KMS-11 (cell line): Measurements from ENCODE around the gene ASPHD1.
A peak's percentile ranks its signal among the peaks of the same experiment; 100 is the strongest.

Experiments used
- H2AFZ ChIP-seq: fragments of 200-600 bp; sonication (generic); 2 replicates; pipeline ENCODE4 v1.6.1; 2016; ENCODE audit warnings: antibody characterized with exemption, mixed run types, low read depth
- H3K27ac ChIP-seq: fragments of 200-600 bp; sonication (generic); 2 replicates; pipeline ENCODE4 v1.6.1; 2016; ENCODE audit warnings: mild to moderate bottlenecking, mixed run types
- H3K27me3 ChIP-seq: fragments of 200-600 bp; sonication (generic); 2 replicates; pipeline ENCODE4 v1.6.1; 2017; ENCODE audit warnings: mild to moderate bottlenecking, low read depth, mixed run types, moderate library complexity; ENCODE audit not compliant: insufficient read depth
- H3K36me3 ChIP-seq: fragments of 200-600 bp; sonication (generic); 2 replicates; pipeline ENCODE4 v1.6.1; 2017; ENCODE audit warnings: mild to moderate bottlenecking, mixed run types; ENCODE audit not compliant: insufficient read depth
- H3K4me1 ChIP-seq: fragments of 200-600 bp; sonication (generic); 2 replicates; pipeline ENCODE4 v1.6.1; 2016; ENCODE audit warnings: mild to moderate bottlenecking, low read depth, mixed run types; ENCODE audit not compliant: poor library complexity, severe bottlenecking
- H3K4me2 ChIP-seq: fragments of 200-600 bp; sonication (generic); 2 replicates; pipeline ENCODE4 v1.7.0; 2016; ENCODE audit warnings: mild to moderate bottlenecking, mixed run types
- H3K4me3 ChIP-seq: fragments of 200-600 bp; sonication (generic); IDR thresholded peaks from 2 replicates; pipeline ENCODE4 v1.6.1; 2017; ENCODE audit warnings: low read depth, low read length, mixed read lengths; ENCODE audit not compliant: insufficient read depth
- H3K79me2 ChIP-seq: fragments of 200-600 bp; sonication (generic); 2 replicates; pipeline ENCODE4 v1.6.1; 2016; ENCODE audit warnings: low read depth, mixed run types; ENCODE audit not compliant: insufficient read depth
- H3K9ac ChIP-seq: fragments of 200-600 bp; sonication (generic); 2 replicates; pipeline ENCODE4 v1.6.1; 2016; ENCODE audit warnings: mild to moderate bottlenecking, mixed run types
- H4K20me1 ChIP-seq: fragments of 200-600 bp; sonication (generic); 2 replicates; pipeline ENCODE4 v1.6.1; 2016; ENCODE audit warnings: mild to moderate bottlenecking, mixed run types; ENCODE audit not compliant: insufficient read depth
- CTCF ChIP-seq: fragments of 200-600 bp; sonication (generic); conservative IDR thresholded peaks from 2 replicates; pipeline ENCODE4 v1.6.1; 2017; ENCODE audit warnings: low read depth, mild to moderate bottlenecking, antibody characterized with exemption, low read length, moderate library complexity, mixed read lengths

The ASPHD1 gene, protein sequence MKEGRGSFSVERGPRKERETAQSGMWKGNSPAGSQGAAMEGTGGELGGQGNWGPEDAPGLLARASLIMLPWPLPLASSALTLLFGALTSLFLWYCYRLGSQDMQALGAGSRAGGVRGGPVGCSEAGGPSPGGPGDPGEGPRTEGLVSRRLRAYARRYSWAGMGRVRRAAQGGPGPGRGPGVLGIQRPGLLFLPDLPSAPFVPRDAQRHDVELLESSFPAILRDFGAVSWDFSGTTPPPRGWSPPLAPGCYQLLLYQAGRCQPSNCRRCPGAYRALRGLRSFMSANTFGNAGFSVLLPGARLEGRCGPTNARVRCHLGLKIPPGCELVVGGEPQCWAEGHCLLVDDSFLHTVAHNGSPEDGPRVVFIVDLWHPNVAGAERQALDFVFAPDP

DNA sequence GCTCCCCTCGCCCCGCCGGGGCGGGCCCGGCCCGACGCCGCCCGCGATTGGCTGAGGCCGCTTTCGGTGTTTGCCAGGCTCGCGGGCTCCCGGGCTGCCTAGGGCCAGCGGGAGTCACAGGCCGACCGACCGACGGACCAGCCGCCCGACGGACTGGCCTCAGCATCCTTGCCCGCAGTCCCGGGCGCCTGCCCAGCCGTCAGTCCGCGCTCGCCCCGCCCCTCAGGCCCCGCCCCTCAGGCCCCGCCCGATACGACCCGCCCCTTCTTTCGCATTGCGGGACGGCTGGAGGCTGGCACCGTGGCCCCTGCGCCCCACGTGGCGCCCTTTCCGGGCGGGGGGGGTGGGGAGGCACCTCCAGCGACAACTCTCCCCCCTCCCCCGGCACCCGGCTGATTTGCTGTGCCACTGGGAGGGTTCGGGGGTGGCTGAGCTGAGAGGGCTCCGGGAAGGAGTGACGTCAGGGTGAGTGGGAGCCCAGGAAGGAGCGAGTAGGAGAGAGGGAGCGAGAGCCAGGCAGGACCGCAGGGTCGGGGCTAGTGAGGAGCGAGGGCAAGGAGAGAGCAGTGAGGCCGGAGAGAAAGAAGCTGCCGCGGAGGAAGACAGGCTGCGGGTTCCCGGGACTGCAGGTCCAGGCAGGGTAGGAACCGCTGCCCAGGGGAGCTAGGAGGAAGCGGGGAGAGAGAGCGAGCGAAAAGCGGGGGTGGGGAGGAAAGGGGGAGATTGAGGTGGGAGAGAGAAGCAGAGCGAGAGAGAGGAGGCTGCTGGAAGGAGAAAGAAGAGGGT lies at the start of gene ASPHD1:
ASPHD1 (plus strand) TSS at position 387 of the 786 bp plus-strand sequence. CDS start 484 bp downstream, outside the sequence.
- Histone ChIP-seq H3K79me2 (no peaks in the 10 kb centered on the region), H4K20me1 (no peaks in the 10 kb centered on the region), H3K4me2 (peak within 1 kb of the TSS; percentile 63), H3K36me3 (no peaks in the 10 kb centered on the region), H3K9ac (peak within 1 kb of the TSS; percentile 63; the same call in 1 of the 2 replicates), H3K4me3 (no peak within 1 kb of the TSS), H2AFZ (peak within 1 kb of the TSS; percentile 96), H3K27ac (peak within 1 kb of the TSS; percentile 28; the same call in 1 of the 2 replicates), H3K27me3 (peaks cover 45% of the 10 kb centered on the region), H3K4me1 (peaks cover 4% of the 10 kb centered on the region)
- TF ChIP-seq CTCF, result no peak

GRCh38 chr16:29850998-29851397 lies 49.3 kb upstream of the ASPHD1 start:
- H3K79me2 ChIP-seq, result no peaks in the 10 kb centered on the region
- no peak overlapping the region for H3K4me2 ChIP-seq
- no peaks in the 10 kb centered on the region for H3K36me3 ChIP-seq
- no peak overlapping the region for H3K9ac ChIP-seq
- no peak overlapping the region for H2AFZ ChIP-seq
- no peak for TF ChIP-seq CTCF
- no peaks in the 10 kb centered on the region for H4K20me1 ChIP-seq
- H3K4me1 ChIP-seq, result no peaks in the 10 kb centered on the region
- no peaks in the 10 kb centered on the region for H3K27me3 ChIP-seq
- no peak overlapping the region for H3K27ac ChIP-seq
- no peak overlapping the region for H3K4me3 ChIP-seq

DNA sequence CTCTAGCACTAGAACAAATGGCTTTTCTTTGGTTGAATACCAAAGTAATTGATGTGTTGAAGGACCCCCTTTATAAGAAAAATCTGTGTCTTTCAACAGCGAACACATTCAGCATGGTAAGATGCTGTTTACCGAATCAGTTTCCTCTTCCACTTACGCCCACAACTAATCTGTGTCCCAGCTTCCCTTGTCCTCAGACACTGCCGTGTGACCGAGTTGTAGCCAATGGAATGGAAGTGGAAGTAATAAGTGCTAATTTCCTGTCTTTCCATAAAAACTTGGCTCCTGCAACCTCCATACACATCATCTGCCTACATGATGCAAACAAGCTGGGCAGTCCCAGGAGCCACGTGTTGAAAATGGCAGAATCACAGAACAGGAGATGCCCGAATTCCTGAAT lies 47.6 kb upstream of the ASPHD1 start:
- TF ChIP-seq CTCF, result no peak
- Histone ChIP-seq H3K4me1 (no peaks in the 10 kb centered on the region), H4K20me1 (no peaks in the 10 kb centered on the region), H3K9ac (no peak overlapping the region), H3K4me3 (no peak overlapping the region), H3K4me2 (no peak overlapping the region), H3K27ac (no peak overlapping the region), H2AFZ (no peak overlapping the region), H3K79me2 (no peaks in the 10 kb centered on the region), H3K36me3 (no peaks in the 10 kb centered on the region), H3K27me3 (no peaks in the 10 kb centered on the region)

DNA sequence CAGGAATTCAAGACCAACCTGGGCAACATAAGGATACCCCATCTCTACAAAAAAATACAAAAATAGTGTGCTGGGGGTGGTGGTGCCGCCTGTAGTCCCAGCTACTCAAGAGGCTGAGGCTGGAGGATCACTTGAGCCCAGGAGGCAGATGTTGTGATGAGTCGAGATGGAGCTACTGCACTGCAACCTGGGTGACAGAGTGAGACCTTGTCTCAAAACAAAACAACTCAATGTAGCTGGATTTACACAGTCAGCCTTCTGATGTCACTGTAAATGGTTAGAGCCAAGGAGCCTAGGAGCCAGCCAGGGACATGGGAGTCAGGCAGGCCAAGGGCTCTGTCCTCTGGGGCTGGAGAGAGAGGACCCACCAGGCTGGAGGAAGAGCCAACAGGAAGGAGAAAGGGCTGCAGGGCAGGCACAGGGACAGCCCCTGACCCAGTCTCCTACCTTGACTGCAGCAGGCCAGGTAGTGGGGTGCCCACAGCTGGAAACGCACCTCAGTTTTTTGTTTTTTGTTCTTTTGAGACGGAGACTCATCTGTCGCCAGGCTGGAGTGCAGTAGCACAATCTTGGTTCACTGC lies 45.7 kb upstream of the ASPHD1 start:
- H3K79me2 ChIP-seq, result no peaks in the 10 kb centered on the region
- peaks cover 3% of the 10 kb centered on the region; the same call in 1 of the 2 replicates for H3K36me3 ChIP-seq
- H3K4me2 ChIP-seq, result no peak overlapping the region
- no peak overlapping the region for H3K9ac ChIP-seq
- no peaks in the 10 kb centered on the region for H4K20me1 ChIP-seq
- TF ChIP-seq CTCF, result no peak
- no peaks in the 10 kb centered on the region for H3K27me3 ChIP-seq
- H2AFZ ChIP-seq, result no peak overlapping the region
- no peak overlapping the region for H3K4me3 ChIP-seq
- no peaks in the 10 kb centered on the region for H3K4me1 ChIP-seq
- no peak overlapping the region for H3K27ac ChIP-seq
